H1 (cell line): ENCODE measurements around the gene MYBPC2. TPM values are rescaled to one million over a fixed set of nuclear protein-coding genes. Genes with fewer than 3 reads are reported as not detected.

Experiments used
- CTCF ChIA-PET: fragments of 300-600 bp; sonication (Branson Sonifier 250); formaldehyde crosslinking; loops from one replicate; lab custom pipeline; 2021; ENCODE audit not compliant: partially characterized antibody; lab: Charles Lee
- POLR2A ChIA-PET: fragments of 300-600 bp; sonication (Branson Sonifier 250); formaldehyde crosslinking; loops from one replicate; lab custom pipeline; 2021; ENCODE audit warnings: inconsistent platforms; ENCODE audit not compliant: partially characterized antibody; lab: Charles Lee
- DNase-seq, 2 experiments: peaks; one replicate each; pipeline versions ENCODE4 v3.0.0 to v3.0.0-alpha.2; 2010 to 2022; ENCODE audit warnings: low spot score in 2 of 2, low read depth in 1 of 2, mixed read lengths in 1 of 2
- FAIRE-seq: peaks from 2 replicates; lab custom pipeline; 2011; peaks lifted over from hg19 to GRCh38; lab: Jason Lieb, UNC
- H2AFZ ChIP-seq: 2 replicates; pipeline ENCODE4 v1.8.1; 2012; ENCODE audit warnings: low read length, inconsistent platforms
- H2AK5ac ChIP-seq: 2 replicates; pipeline ENCODE4 v1.6.1; 2013; ENCODE audit warnings: low read depth, low read length
- H2BK120ac ChIP-seq: replicated peaks from 2 replicates; pipeline ENCODE3; 2013; ENCODE audit warnings: low read depth, low read length, inconsistent platforms
- H2BK12ac ChIP-seq: 2 replicates; pipeline ENCODE4 v1.6.1; 2013; ENCODE audit warnings: low read depth, low read length
- H2BK15ac ChIP-seq: 2 replicates; pipeline ENCODE4 v1.6.1; 2013; ENCODE audit warnings: low read length
- H2BK20ac ChIP-seq: 2 replicates; pipeline ENCODE4 v1.6.1; 2013; ENCODE audit warnings: low read length
- H2BK5ac ChIP-seq: 2 replicates; pipeline ENCODE4 v1.6.1; 2013; ENCODE audit warnings: low read depth, low read length
- H3K14ac ChIP-seq: 2 replicates; pipeline ENCODE4 v1.6.1; 2013; ENCODE audit warnings: inconsistent platforms; ENCODE audit not compliant: insufficient read length
- H3K18ac ChIP-seq: 2 replicates; pipeline ENCODE4 v1.6.1; 2013; ENCODE audit warnings: low read length; ENCODE audit errors: extremely low read depth
- H3K23ac ChIP-seq: 2 replicates; pipeline ENCODE4 v1.6.1; 2013; ENCODE audit warnings: inconsistent platforms; ENCODE audit not compliant: insufficient read length
- H3K23me2 ChIP-seq: 2 replicates; pipeline ENCODE4 v1.6.1; 2013; ENCODE audit warnings: low read depth, low read length
- H3K27ac ChIP-seq: 2 replicates; pipeline ENCODE4 v1.6.1; 2011; ENCODE audit warnings: low read depth, low read length, inconsistent platforms
- H3K27me3 ChIP-seq, 4 experiments: replicated peaks in 1 of 4; 1 replicate in 1 of 4; 2 replicates in 3 of 4; pipeline versions ENCODE4 v1.6.1 to v1.8.1; 2011 to 2013; ENCODE audit warnings: low read length in 3 of 4, mild to moderate bottlenecking in 3 of 4, inconsistent platforms in 2 of 4, mixed read lengths in 2 of 4, moderate library complexity in 1 of 4; ENCODE audit not compliant: control insufficient read depth in 3 of 4, insufficient read depth in 3 of 4; ENCODE audit errors: extremely low read depth in 1 of 4
- H3K36me3 ChIP-seq, 4 experiments: 2 replicates each; pipeline versions ENCODE4 v1.6.1 to v1.8.1; 2011 to 2013; ENCODE audit warnings: mild to moderate bottlenecking in 4 of 4, low read length in 3 of 4, moderate library complexity in 2 of 4, control low read depth in 1 of 4, inconsistent platforms in 1 of 4; ENCODE audit not compliant: insufficient read depth in 4 of 4, control insufficient read depth in 2 of 4
- H3K4ac ChIP-seq: replicated peaks from 2 replicates; pipeline ENCODE3; 2013; ENCODE audit warnings: low read length, low read depth, mixed read lengths, inconsistent platforms; ENCODE audit not compliant: insufficient read length
- H3K4me1 ChIP-seq, 4 experiments: replicated peaks in 1 of 4; 1 replicate in 1 of 4; 2 replicates in 3 of 4; pipeline versions ENCODE4 v1.6.1 to v1.8.1; 2011 to 2013; ENCODE audit warnings: low read length in 3 of 4, inconsistent platforms in 2 of 4, mixed read lengths in 1 of 4; ENCODE audit not compliant: insufficient read depth in 4 of 4, control insufficient read depth in 3 of 4
- H3K4me2 ChIP-seq, 2 experiments: 2 replicates each; pipeline versions ENCODE4 v1.6.1 to v1.8.1; 2011 to 2013; ENCODE audit warnings: low read depth in 2 of 2, low read length in 2 of 2, control low read depth in 1 of 2, inconsistent platforms in 1 of 2, mild to moderate bottlenecking in 1 of 2; ENCODE audit not compliant: insufficient read depth in 1 of 2
- H3K4me3 ChIP-seq, 4 experiments: fragments of 200-600, 300-600 bp in 1 of 4; sonication (generic), shearing (Covaris generic), sonication (Bioruptor Twin) in 1 of 4; 2 replicates each; pipeline versions ENCODE4 v1.5.1 to v1.8.1; 2011 to 2016; ENCODE audit warnings: low read length in 4 of 4, low read depth in 3 of 4, control low read depth in 2 of 4, inconsistent platforms in 2 of 4, mild to moderate bottlenecking in 2 of 4, mixed read lengths in 1 of 4, moderate library complexity in 1 of 4; ENCODE audit not compliant: insufficient read depth in 2 of 4; ENCODE audit errors: extremely low read depth in 1 of 4
- H3K56ac ChIP-seq: replicated peaks from 2 replicates; pipeline ENCODE3; 2013; ENCODE audit warnings: low read depth, mild to moderate bottlenecking, mixed read lengths, low read length, inconsistent platforms; ENCODE audit not compliant: insufficient read length
- H3K79me1 ChIP-seq: 2 replicates; pipeline ENCODE4 v1.6.1; 2013; ENCODE audit warnings: low read depth, low read length, control low read depth
- H3K79me2 ChIP-seq, 2 experiments: 2 replicates each; pipeline versions ENCODE4 v1.6.1 to v1.8.1; 2012 to 2013; ENCODE audit warnings: low read length in 2 of 2, mild to moderate bottlenecking in 2 of 2, inconsistent platforms in 1 of 2; ENCODE audit not compliant: insufficient read depth in 2 of 2, control insufficient read depth in 1 of 2
- H3K9ac ChIP-seq, 4 experiments: replicated peaks in 1 of 4; 1 replicate in 1 of 4; 2 replicates in 3 of 4; pipeline versions ENCODE4 v1.6.1 to v1.8.1; 2011 to 2013; ENCODE audit warnings: low read depth in 3 of 4, low read length in 3 of 4, control low read depth in 2 of 4, mild to moderate bottlenecking in 2 of 4, moderate library complexity in 2 of 4, inconsistent platforms in 1 of 4; ENCODE audit errors: extremely low read depth in 1 of 4
- H3K9me3 ChIP-seq, 2 experiments: 2 replicates each; pipeline versions ENCODE4 v1.6.1 to v1.8.1; 2012 to 2013; ENCODE audit warnings: mild to moderate bottlenecking in 2 of 2, moderate library complexity in 2 of 2, control low read depth in 1 of 2, inconsistent platforms in 1 of 2, low read depth in 1 of 2, low read length in 1 of 2, mixed read lengths in 1 of 2; ENCODE audit not compliant: insufficient read depth in 2 of 2
- H4K20me1 ChIP-seq, 2 experiments: replicated peaks in 1 of 2; 2 replicates each; pipeline versions ENCODE3 to v1.8.1; 2011 to 2013; ENCODE audit warnings: inconsistent platforms in 2 of 2, low read length in 2 of 2, mild to moderate bottlenecking in 1 of 2; ENCODE audit not compliant: insufficient read depth in 2 of 2, control insufficient read depth in 1 of 2
- H4K5ac ChIP-seq: 2 replicates; pipeline ENCODE4 v1.6.1; 2013; ENCODE audit warnings: low read length, low read depth, mixed read lengths, inconsistent platforms; ENCODE audit not compliant: insufficient read length
- H4K8ac ChIP-seq: 2 replicates; pipeline ENCODE4 v1.8.0; 2013; ENCODE audit warnings: mild to moderate bottlenecking, moderate library complexity, low read length, inconsistent platforms; ENCODE audit not compliant: insufficient read depth; ENCODE audit errors: extremely low read depth
- H4K91ac ChIP-seq: replicated peaks from 2 replicates; pipeline ENCODE3; 2013; ENCODE audit warnings: low read length, mixed read lengths, inconsistent platforms; ENCODE audit not compliant: insufficient read length
- ATF3 ChIP-seq: IDR thresholded peaks from 2 replicates; pipeline ENCODE4 v1.6.1; 2011; ENCODE audit warnings: low read depth, mild to moderate bottlenecking, low read length; ENCODE audit not compliant: insufficient read depth
- CBX5 ChIP-seq: fragments of 300-800, 300-1000 bp; sonication (generic); IDR thresholded peaks from 2 replicates; pipeline ENCODE4 v1.7.1; 2016; ENCODE audit warnings: antibody characterized with exemption, low read length, low read depth
- MAX ChIP-seq: IDR thresholded peaks from 2 replicates; pipeline ENCODE4 v1.6.1; 2012; ENCODE audit warnings: inconsistent platforms
- PHF8 ChIP-seq: fragments of 200-600 bp; sonication (generic); conservative IDR thresholded peaks from 2 replicates; pipeline ENCODE4 v1.7.1; 2012; ENCODE audit warnings: low read depth, mild to moderate bottlenecking, inconsistent platforms, low read length, moderate library complexity
- POLR2AphosphoS5 ChIP-seq: IDR thresholded peaks from 2 replicates; pipeline ENCODE4 v1.6.1; 2011; ENCODE audit warnings: low read depth, low read length
- POU5F1 ChIP-seq: IDR thresholded peaks from 2 replicates; pipeline ENCODE4 v1.6.1; 2011; ENCODE audit warnings: low read depth, mild to moderate bottlenecking, low read length, moderate library complexity
- RXRA ChIP-seq: IDR thresholded peaks from 2 replicates; pipeline ENCODE4 v1.6.1; 2011; ENCODE audit warnings: low read depth, mild to moderate bottlenecking, low read length, moderate library complexity; ENCODE audit not compliant: insufficient read depth
- TAF1 ChIP-seq: IDR thresholded peaks from 2 replicates; pipeline ENCODE4 v1.6.1; 2011; ENCODE audit warnings: mild to moderate bottlenecking, low read depth, low read length
- USF2 ChIP-seq: IDR thresholded peaks from 2 replicates; pipeline ENCODE4 v1.6.1; 2011; ENCODE audit warnings: low read length, improper control_type of control experiment
- WGBS, 2 experiments: shearing (Covaris generic) in 1 of 2; methylation state at CpG; one replicate each; pipeline versions ENCODE4 v1.1.6 to v1.1.7; 2013 to 2015; ENCODE audit warnings: low lambda C conversion rate in 2 of 2, mixed read lengths in 2 of 2, inconsistent platforms in 1 of 2, low coverage in 1 of 2, missing lambda C conversion rate in 1 of 2; ENCODE audit not compliant: insufficient replicate concordance in 2 of 2, insufficient coverage in 1 of 2, insufficient read length in 1 of 2; ENCODE audit errors: extremely low coverage in 1 of 2, missing lambda C conversion rate in 1 of 2; 5-methylcytosine and 5-hydroxymethylcytosine counted together
- polyA plus RNA-seq, 7 experiments: library from polyadenylated mRNA; depleted of rRNA in 3 of 7; stranded (reverse) in 5 of 7; unstranded in 2 of 7; fragments of >200 nt in 5 of 7; fragments of 200-250 nt in 2 of 7; gene quantifications; 1 replicate in 5 of 7; 2 replicates in 1 of 7; 4 replicates in 1 of 7; pipeline versions ENCODE4 v1.2.1 to v1.2.3, GENCODE V29; 2011 to 2013; ENCODE audit warnings: missing spikeins in 2 of 7, mixed read lengths in 2 of 7
- total RNA-seq: library from RNA; stranded (reverse); fragmentation: NEBNext Ultra II Directional; extraction: Animal tissue kit (Norgen Biotek cat#: 25700); gene quantifications from 2 replicates; pipeline ENCODE4 v1.2.1, GENCODE V29; 2021

Gene MYBPC2
- total and polyA plus RNA-seq, 2 of the 8 experiments (the other 6 are each of a cell fraction or from before 2014, with no cell fraction given): 1.8 to 3.1 TPM

GRCh38 chr19:50479761-50480251 lies 47.1 kb downstream of the MYBPC2 start:
- Histone ChIP-seq H3K9ac (no peak overlapping the region), H4K8ac (no peak overlapping the region; the same call in 1 of the 2 replicates), H3K4me3 (no peak overlapping the region), H4K91ac (no peak overlapping the region), H2BK120ac (no peak overlapping the region), H3K4me2 (no peak overlapping the region), H4K5ac (no peak overlapping the region), H3K79me2 (peaks cover 4 to 16% of the 10 kb centered on the region in 2 experiments; a peak in 3 of 4 replicates), H3K14ac (no peak overlapping the region), H4K20me1 (peaks cover 7 to 8% of the 10 kb centered on the region in 2 experiments), H3K18ac (no peak overlapping the region), H3K23me2 (peaks cover 2% of the 10 kb centered on the region; the same call in 1 of the 2 replicates), H3K27me3 (no peaks in the 10 kb centered on the region; a peak in 2 of 7 replicates), H2BK12ac (no peak overlapping the region), H2BK5ac (no peak overlapping the region), H3K4me1 (no peaks in the 10 kb centered on the region), H2AK5ac (no peak overlapping the region), H3K56ac (no peak overlapping the region), H3K4ac (no peak overlapping the region), H3K9me3 (peaks cover 3 to 9% of the 10 kb centered on the region in 2 experiments; a peak in 3 of 4 replicates), H2AFZ (no peak overlapping the region), H2BK15ac (no peak overlapping the region), H3K27ac (no peak overlapping the region), H3K23ac (no peak overlapping the region), H2BK20ac (no peak overlapping the region), H3K36me3 (peaks cover 2 to 51% (median 12%) of the 10 kb centered on the region in 4 experiments; a peak in 6 of 8 replicates), H3K79me1 (peaks cover 10% of the 10 kb centered on the region)
- 92% methylated on average over 16 of the region's 16 CpGs; no CpG with 5 or more reads in 1 of the 2 experiments for WGBS, 2 experiments
- FAIRE-seq (no peak), DNase-seq (no peak)
- ChIA-PET CTCF (interaction anchor here (1.0 to 2.6 kb wide), 23 partner anchors 8 to 221 kb away, joined by 3 to 18 read pairs (median 6); partner anchors contain the start of gene JOSD2), POLR2A (interaction anchor here (1.2 to 2.5 kb wide), 7 partner anchors 14 to 111 kb away, joined by 3 to 8 read pairs (median 4); partner anchors contain the start of genes JOSD2 and POLD1)
- TF ChIP-seq USF2 (no peak), CBX5 (no peak), RXRA (no peak), PHF8 (no peak), MAX (no peak), POU5F1 (no peak), TAF1 (no peak), POLR2AphosphoS5 (no peak), ATF3 (no peak)
